Upper lobe of right lung (tissue), 1 donor: ENCODE results near the gene PHF21B. TPM values are rescaled to one million over a fixed set of nuclear protein-coding genes. Genes with fewer than 3 reads are reported as not detected.

Experiments
- ATAC-seq: fragments of 200-7000 bp; cut with Tn5 transposase; one replicate; pipeline ENCODE4 v1.9.1; 2020; ENCODE audit warnings: mild to moderate bottlenecking, moderate library complexity
- DNase-seq: peaks from one replicate; pipeline ENCODE4 v3.0.0-alpha.2; 2020
- H3K27ac ChIP-seq: fragments of 200-600 bp; one replicate; pipeline ENCODE4 v1.8.0; 2022
- H3K27me3 ChIP-seq: fragments of 200-600 bp; one replicate; pipeline ENCODE4 v1.8.0; 2022; ENCODE audit warnings: mild to moderate bottlenecking
- H3K36me3 ChIP-seq: fragments of 200-600 bp; one replicate; pipeline ENCODE4 v1.8.0; 2022
- H3K4me1 ChIP-seq: fragments of 200-600 bp; one replicate; pipeline ENCODE4 v1.8.0; 2022
- H3K4me3 ChIP-seq: fragments of 200-600 bp; one replicate; pipeline ENCODE4 v1.8.0; 2022; ENCODE audit warnings: mild to moderate bottlenecking
- H3K9me3 ChIP-seq: fragments of 200-600 bp; one replicate; pipeline ENCODE4 v1.8.0; 2022
- CTCF ChIP-seq: fragments of 200-600 bp; IDR thresholded peaks from one replicate; pipeline ENCODE4 v1.8.0; 2022; ENCODE audit warnings: antibody characterized with exemption
- intact Hi-C: fragments of 100-400 bp; cut with DNase I; formaldehyde crosslinking; loops from one replicate; pipeline ENCODE4 v1.11.0; 2022
- total RNA-seq: library from RNA; stranded (reverse); fragmentation: NEBNext Ultra II Directional; extraction: Animal tissue kit (Norgen Biotek cat#: 25700); gene quantifications from one replicate; pipeline ENCODE4 v1.2.1, GENCODE V29; 2021
- donor health status: DM: no; HTN: yes; CAD: no; lungs with severe emphysema.

Gene PHF21B
- total RNA-seq, 1 donor from 2014 or later: 0.12 TPM

DNA sequence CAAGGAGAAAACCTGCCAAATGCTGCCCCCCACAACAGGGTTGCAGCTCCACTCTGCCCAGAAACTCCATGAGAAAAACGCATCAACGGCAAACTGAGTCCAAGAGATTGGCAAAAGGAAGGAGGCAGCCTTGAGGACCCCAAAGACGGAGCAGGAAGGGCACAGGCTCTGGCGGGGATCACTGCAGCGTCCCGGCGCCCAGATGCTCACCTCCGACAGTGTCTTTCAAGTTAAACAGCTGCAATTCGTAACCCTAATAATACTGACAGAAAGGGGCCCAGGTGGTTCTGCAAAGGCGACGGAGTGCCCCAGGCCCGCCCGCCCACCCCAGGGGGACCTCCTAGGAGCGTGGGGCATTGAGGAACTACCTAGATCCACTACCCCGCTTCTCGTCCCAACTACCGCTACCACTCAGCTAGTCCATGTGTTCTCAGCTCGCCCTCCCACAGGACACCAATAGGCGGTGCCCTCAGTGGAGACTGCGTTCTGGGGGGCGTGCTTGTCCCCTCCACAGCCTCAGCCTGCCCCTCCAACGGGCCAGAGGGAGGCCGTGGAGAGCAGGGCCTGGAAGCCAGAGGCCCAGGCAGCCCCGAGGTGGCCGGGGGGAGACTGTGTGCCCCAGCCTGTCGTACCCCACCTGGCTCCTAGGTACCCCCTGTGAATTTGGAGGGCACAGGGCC, 127.4 kb downstream of the PHF21B start:
- DNase-seq (peak; percentile 39), ATAC-seq (no peak)
- H3K27ac ChIP-seq: no peak overlapping the region
- no peaks in the 10 kb centered on the region for H3K4me1 ChIP-seq
- H3K27me3 ChIP-seq: peaks cover 3% of the 10 kb centered on the region
- TF ChIP-seq CTCF: no peak
- no peaks in the 10 kb centered on the region for H3K36me3 ChIP-seq
- no peaks in the 10 kb centered on the region for H3K9me3 ChIP-seq
- intact Hi-C loops: no loop called here
- no peak overlapping the region for H3K4me3 ChIP-seq

DNA sequence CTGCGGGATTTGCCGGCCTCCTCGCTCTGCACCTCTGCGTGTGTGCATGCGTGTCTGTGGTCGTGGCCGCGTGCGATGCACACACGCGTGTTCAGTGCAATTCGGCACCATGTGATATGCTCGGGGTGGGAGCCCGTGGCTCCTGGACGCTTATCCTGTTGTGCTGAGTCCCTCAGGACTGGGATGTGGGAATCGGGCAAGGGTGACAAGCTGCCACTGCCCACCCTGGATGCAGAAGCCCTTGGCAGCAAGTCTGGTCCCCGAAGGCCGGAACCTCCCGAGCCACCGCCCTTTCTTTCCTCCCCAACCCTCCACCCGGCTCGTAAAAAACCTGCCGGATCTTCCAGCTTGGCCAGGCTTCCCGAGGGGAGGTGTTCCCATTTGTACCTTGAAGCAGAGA, 128.2 kb downstream of the PHF21B start:
- no peak for TF ChIP-seq CTCF
- ATAC-seq: no peak
- Histone ChIP-seq H3K27ac (no peak overlapping the region), H3K36me3 (no peaks in the 10 kb centered on the region), H3K4me3 (no peak overlapping the region), H3K4me1 (no peaks in the 10 kb centered on the region), H3K9me3 (no peaks in the 10 kb centered on the region), H3K27me3 (peaks cover 3% of the 10 kb centered on the region)
- DNase-seq: peak; percentile 44
- intact Hi-C loops: no loop called here

- DNase-seq (no peak), ATAC-seq (no peak)
- Histone ChIP-seq H3K27ac (no peak overlapping the region), H3K4me3 (no peak overlapping the region), H3K9me3 (no peaks in the 10 kb centered on the region), H3K36me3 (no peaks in the 10 kb centered on the region), H3K27me3 (peaks cover 3% of the 10 kb centered on the region), H3K4me1 (no peaks in the 10 kb centered on the region)
- intact Hi-C loops: no loop called here
- TF ChIP-seq CTCF: no peak
Measured at GRCh38 chr22:44880610-44881290, 129.1 kb downstream of the PHF21B start.

- TF ChIP-seq CTCF: no peak
- DNase-seq (peak; percentile 46), ATAC-seq (no peak)
- no peak overlapping the region for H3K27ac ChIP-seq
- no peaks in the 10 kb centered on the region for H3K36me3 ChIP-seq
- H3K4me1 ChIP-seq: no peaks in the 10 kb centered on the region
- H3K4me3 ChIP-seq: no peak overlapping the region
- H3K9me3 ChIP-seq: no peaks in the 10 kb centered on the region
- peaks cover 3% of the 10 kb centered on the region for H3K27me3 ChIP-seq
- intact Hi-C loops: no loop called here
Measured at GRCh38 chr22:44879301-44879680, 130.5 kb downstream of the PHF21B start.

GRCh38 chr22:44878483-44879300, 131.1 kb downstream of the PHF21B start:
- DNase-seq: peak; percentile 46
- Histone ChIP-seq H3K36me3 (no peaks in the 10 kb centered on the region), H3K4me1 (no peaks in the 10 kb centered on the region), H3K9me3 (no peaks in the 10 kb centered on the region), H3K27ac (no peak overlapping the region), H3K27me3 (peaks cover 3% of the 10 kb centered on the region), H3K4me3 (no peak overlapping the region)
- no peak for TF ChIP-seq CTCF
- intact Hi-C loops: no loop called here
- no peak for ATAC-seq
